ENCODE data around the gene SH2B3. TPM values are rescaled to one million over a fixed set of nuclear protein-coding genes. Genes with fewer than 3 reads are reported as not detected.

The SH2B3 gene
- total and polyA plus RNA-seq, 9 of the 15 experiments (the other 6 are each of a cell fraction or from before 2014, with no cell fraction given), result 10.8 to 75.3 (median 37.4) TPM

GRCh38 chr12:111488271-111488670, 82.5 kb downstream of the SH2B3 start:
- FAIRE-seq (no peak), DNase-seq (ENCODE audit: extremely low read depth in 1 of 4, low spot score in 3 of 4) (no peak), ATAC-seq (no peak)
- intact Hi-C loops (cut with micrococcal nuclease) (no loop called here), in situ Hi-C loops (cut with MboI) (no loop called here)
- 90% methylated on average over 4 of the region's 4 CpGs for WGBS (ENCODE audit: insufficient coverage, low coverage, missing lambda C conversion rate)
- no peaks in the 10 kb centered on the region for H3K9me3 ChIP-seq (replicated peaks; ENCODE audit: control insufficient read depth, insufficient read depth, low read depth, low read length)
- no peak overlapping the region for H3K4me3 ChIP-seq
- POLR2A ChIA-PET, result no interaction called here
- no peak for TF ChIP-seq ZNF583 (CRISPR knock-in tag; IDR thresholded peaks at IDR 0.05)
- TF ChIP-seq ZNF384 (IDR thresholded peaks at IDR 0.05; ENCODE audit: low read depth, low read length), result no peak
- no peak for TF ChIP-seq AFF1 (IDR thresholded peaks at IDR 0.05; ENCODE audit: low read depth in 1 of 2, partially characterized antibody in 2 of 2)
- no peak for TF ChIP-seq PYGO2 (tag; IDR thresholded peaks at IDR 0.05)
- TF ChIP-seq E2F1 (CRISPR knock-in tag; IDR thresholded peaks at IDR 0.05), result no peak
- TF ChIP-seq HDAC2 (IDR thresholded peaks at IDR 0.05), result no peak
- no peak for TF ChIP-seq FOXK2 (conservative IDR thresholded peaks at IDR 0.05 in 1 of 2, IDR thresholded peaks at IDR 0.05 in 1 of 2; ENCODE audit: low read depth in 2 of 2)
- TF ChIP-seq RBM15 (IDR thresholded peaks at IDR 0.05; ENCODE audit: insufficient read depth, low read length), result no peak
- no peak for TF ChIP-seq ZNF140 (CRISPR knock-in tag; IDR thresholded peaks at IDR 0.05)
- TF ChIP-seq MECOM (CRISPR knock-in tag; IDR thresholded peaks at IDR 0.05), result no peak
- no peak for TF ChIP-seq GATAD2A (IDR thresholded peaks at IDR 0.05)
- no peak for TF ChIP-seq ZNF311 (CRISPR knock-in tag; IDR thresholded peaks at IDR 0.05)
- no peak for TF ChIP-seq SMAD2 (IDR thresholded peaks at IDR 0.05; ENCODE audit: low read depth, low read length)
- no peak for TF ChIP-seq ZKSCAN3 (CRISPR knock-in tag; IDR thresholded peaks at IDR 0.05)
- TF ChIP-seq MEIS2 (IDR thresholded peaks at IDR 0.05; ENCODE audit: partially characterized antibody), result no peak
- TF ChIP-seq CREB1 (IDR thresholded peaks at IDR 0.05), result no peak
- TF ChIP-seq CREB1 (CRISPR knock-in tag; IDR thresholded peaks at IDR 0.05), result no peak
- TF ChIP-seq SRSF7 (optimal IDR thresholded peaks at IDR 0.05; ENCODE audit: low read depth, low read length), result no peak
- TF ChIP-seq ZNF347 (CRISPR knock-in tag; IDR thresholded peaks at IDR 0.05; ENCODE audit: low read depth), result no peak
- TF ChIP-seq NCOA6 (IDR thresholded peaks at IDR 0.05), result no peak
- BruUV-seq (replicated peaks), result no TSS peak
- H3K4me1 ChIP-seq (replicated peaks in 1 of 2; ENCODE audit: control insufficient read depth in 2 of 2, insufficient read depth in 2 of 2, low read length in 2 of 2), result no peaks in the 10 kb centered on the region
- no peak overlapping the region for H3K4me2 ChIP-seq (ENCODE audit: insufficient read depth, low read length)
- H3K79me2 ChIP-seq (ENCODE audit: control insufficient read depth, insufficient read depth, low read length), result no peaks in the 10 kb centered on the region
- no peak overlapping the region for H3K27ac ChIP-seq (ENCODE audit: extremely low read depth, low read depth, low read length)
- H3K36me3 ChIP-seq (ENCODE audit: control insufficient read depth, insufficient read depth, low read length), result peaks cover 88% of the 10 kb centered on the region
- no peaks in the 10 kb centered on the region for H3K9me1 ChIP-seq (ENCODE audit: control insufficient read depth, insufficient read depth, low read length)
- CTCF ChIA-PET (ENCODE audit: low intra/inter-chr PET ratio), result no interaction called here
- no peak overlapping the region for H2AFZ ChIP-seq (ENCODE audit: low read depth, low read length)
- no peaks in the 10 kb centered on the region for H3K27me3 ChIP-seq (ENCODE audit: control insufficient read depth in 2 of 2, insufficient read depth in 2 of 2, low read length in 2 of 2)
- H4K20me1 ChIP-seq (replicated peaks; ENCODE audit: control insufficient read depth, insufficient read depth, low read length), result no peaks in the 10 kb centered on the region
- no peak overlapping the region for H3K9ac ChIP-seq (ENCODE audit: insufficient read depth in 1 of 2, low read depth in 2 of 2, low read length in 2 of 2)
